ENCODE results near the gene GNGT2.

DNA sequence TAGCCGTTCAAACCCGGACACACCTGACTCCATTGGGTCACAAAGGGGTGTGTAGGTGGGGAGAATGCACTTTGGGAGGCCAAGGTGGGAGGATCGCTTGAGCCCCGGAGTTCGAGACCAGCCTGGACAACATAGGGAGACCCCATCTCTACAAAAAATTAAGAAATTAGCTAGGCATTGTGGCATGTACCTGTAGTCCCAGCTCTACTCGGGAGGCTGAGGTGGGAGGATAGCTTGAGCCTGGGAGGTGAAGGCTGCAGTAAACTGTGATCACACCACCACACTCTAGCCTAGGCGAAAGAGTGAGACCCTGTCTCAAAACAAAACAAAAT lies 21.2 kb upstream of the GNGT2 start:
- TF ChIP-seq, protein P1, sequence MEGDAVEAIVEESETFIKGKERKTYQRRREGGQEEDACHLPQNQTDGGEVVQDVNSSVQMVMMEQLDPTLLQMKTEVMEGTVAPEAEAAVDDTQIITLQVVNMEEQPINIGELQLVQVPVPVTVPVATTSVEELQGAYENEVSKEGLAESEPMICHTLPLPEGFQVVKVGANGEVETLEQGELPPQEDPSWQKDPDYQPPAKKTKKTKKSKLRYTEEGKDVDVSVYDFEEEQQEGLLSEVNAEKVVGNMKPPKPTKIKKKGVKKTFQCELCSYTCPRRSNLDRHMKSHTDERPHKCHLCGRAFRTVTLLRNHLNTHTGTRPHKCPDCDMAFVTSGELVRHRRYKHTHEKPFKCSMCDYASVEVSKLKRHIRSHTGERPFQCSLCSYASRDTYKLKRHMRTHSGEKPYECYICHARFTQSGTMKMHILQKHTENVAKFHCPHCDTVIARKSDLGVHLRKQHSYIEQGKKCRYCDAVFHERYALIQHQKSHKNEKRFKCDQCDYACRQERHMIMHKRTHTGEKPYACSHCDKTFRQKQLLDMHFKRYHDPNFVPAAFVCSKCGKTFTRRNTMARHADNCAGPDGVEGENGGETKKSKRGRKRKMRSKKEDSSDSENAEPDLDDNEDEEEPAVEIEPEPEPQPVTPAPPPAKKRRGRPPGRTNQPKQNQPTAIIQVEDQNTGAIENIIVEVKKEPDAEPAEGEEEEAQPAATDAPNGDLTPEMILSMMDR (IDR thresholded peaks at IDR 0.05) = no peak
- no peak for TF ChIP-seq POLR2A (IDR thresholded peaks at IDR 0.05)
- no peak for TF ChIP-seq POLR2AphosphoS5 (IDR thresholded peaks at IDR 0.05)
- TF ChIP-seq EP300 (IDR thresholded peaks at IDR 0.05; ENCODE audit: low read depth) = no peak

Data from transverse colon (tissue), 4 donors.